Stimulated activated CD4-positive, alpha-beta T cell treated with anti-CD3 and anti-CD28 coated beads, Interleukin-1b, Interleukin-23, amount 100 ng/mL, for 1 hour (primary cell): Measurements from ENCODE around the gene NUCKS1.

Source experiments
- DNase-seq, 2 donors: peaks; one replicate each; pipeline ENCODE4 v3.0.0-alpha.2; 2020; ENCODE audit warnings: low read depth in 2 of 2

NUCKS1 gene

DNA sequence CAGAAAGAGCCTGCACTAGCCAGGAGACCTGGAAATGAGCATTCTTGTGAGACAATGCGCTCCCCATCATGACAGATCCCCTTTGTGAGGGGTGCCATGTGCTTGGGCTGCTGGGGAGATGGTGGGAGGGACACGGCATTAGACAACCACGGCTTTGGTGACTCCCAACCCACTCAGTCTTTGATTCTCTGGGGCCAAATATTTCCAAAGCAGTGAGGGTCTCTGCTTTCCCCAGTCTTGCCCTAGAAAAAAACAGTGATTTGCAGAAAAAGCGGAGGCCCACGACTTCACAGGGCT lies 79.9 kb downstream of the NUCKS1 start:
- no peak for DNase-seq

DNA sequence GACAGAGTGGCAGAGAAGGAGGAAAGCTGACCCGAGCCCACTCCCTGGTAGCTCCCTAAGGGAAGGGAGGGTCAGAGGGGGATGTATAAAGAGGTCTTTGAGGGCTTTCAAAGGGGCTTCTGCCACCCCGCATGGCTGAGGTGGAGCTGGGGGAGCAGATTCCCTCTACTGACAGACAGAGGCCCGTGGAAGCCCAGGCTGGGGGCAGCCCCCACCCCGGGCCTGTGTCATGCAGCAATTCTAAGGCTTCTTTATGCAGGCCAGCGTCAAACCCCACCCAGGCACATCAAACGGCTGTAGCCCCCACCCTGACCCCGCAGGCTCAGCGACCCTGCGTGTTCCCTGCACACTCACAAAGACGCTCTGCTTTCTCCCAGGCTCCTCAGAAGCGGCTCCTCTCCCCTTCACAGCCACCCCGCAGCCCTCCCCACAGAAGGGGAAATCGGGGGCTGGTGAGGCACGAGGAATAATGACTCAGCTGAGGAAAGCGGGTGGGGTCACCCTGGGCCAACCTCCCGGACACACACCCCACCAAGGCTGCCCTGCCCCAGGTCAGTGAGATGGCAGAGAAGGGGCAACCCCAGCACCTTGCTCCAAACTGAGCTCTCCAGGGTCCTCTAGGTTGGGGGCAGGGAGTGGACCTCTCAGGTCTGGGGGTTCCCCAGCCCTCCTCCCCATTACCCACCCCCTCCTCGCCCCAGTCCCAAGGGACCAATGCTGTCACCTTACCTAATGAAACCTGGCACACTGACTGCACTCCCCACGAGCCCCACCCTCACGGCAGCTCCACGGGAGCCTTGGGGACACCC lies 80.4 kb downstream of the NUCKS1 start:
- DNase-seq, result no peak

DNA sequence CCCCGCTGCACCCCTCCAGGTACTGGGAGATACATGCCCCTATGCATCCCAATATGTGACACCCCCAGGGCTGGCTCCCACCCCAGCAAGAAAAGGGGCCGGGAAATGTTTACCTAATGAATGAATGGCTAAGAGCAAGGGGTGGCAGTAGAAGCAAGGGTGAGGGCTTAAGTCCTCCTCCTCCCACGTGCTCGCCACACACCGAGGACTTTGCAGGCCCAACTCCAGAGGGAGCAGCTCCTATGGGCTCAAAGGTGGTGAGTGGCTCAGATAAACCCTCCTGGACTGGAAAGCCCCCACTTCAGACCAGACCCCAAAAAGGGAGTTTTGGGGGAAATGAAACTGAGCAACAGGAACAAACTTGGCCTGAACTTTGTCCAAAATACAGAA lies 81.0 kb downstream of the NUCKS1 start:
- DNase-seq, result no peak

DNA sequence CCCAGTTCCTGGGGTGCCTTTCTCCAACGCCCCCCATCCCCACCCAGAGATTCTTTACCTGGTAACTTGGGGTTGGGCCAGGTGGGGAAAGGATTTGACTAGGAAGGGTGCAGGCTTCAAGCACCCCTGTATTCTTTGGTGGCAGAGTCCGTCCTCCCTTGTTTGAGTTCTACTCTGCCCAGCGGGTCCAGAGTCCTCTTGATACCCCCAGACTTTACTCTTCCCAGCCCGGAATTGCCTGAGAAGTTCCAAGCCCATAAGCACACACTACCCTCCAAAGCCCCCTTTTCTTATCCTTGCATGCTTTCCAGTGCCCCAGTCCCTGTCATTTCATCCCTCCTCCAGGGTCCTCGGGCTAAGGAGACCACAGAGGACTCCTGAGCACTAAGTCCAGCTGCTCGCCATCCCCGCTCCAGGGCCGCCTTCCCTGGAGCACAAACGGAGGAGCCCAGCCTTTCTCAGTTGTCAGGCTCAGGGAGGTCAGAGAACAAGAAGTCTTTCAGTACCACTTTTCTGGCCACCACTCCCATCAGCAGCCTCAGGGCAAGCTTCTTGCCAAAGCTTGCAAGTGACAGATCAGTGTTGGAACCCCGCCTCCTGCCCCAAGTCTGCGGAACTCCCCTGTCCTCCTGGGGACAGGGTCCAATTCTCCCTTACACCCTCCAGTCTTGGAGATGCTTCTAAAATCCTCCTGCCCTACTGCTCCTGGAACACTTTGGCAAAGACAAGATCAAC lies 81.9 kb downstream of the NUCKS1 start:
- no peak for DNase-seq

DNA sequence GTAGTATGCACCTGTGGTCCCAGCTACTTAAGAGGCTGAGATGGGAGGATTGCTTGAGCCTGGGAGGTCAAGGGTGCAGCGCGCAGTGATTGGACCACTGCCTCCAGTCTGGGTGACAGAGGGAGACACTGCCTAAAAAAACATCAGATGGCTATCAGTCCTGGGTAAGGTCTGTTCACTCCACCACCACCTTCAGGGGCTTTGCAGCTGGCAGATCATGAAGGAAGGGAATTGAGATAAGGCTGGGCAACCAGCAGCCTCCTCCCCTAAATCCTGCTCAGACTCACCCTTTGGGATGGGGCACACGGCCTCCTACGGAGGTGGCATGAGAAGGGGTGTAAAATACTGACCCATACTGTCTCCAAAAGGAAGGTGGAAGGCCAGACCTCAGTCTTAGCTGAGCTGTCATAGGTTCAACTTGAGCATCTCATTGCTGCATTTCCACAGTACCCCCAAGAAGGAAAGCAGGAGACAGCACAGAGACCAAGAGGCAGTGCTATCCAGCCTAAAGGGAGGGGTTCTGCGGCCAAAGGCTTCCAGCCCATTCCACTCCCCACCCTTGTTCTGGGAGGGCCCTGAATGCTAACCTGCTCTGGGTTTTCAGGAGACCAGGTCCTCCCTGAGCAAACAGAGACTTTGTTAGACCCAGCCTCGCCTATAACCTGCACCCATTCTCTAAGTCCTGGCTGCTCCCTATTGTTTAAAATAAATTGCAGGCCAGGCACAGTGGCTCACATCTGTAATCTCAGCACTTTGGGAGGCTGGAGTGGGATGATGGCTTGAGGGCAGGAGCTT lies 83.4 kb downstream of the NUCKS1 start:
- no peak for DNase-seq

DNA sequence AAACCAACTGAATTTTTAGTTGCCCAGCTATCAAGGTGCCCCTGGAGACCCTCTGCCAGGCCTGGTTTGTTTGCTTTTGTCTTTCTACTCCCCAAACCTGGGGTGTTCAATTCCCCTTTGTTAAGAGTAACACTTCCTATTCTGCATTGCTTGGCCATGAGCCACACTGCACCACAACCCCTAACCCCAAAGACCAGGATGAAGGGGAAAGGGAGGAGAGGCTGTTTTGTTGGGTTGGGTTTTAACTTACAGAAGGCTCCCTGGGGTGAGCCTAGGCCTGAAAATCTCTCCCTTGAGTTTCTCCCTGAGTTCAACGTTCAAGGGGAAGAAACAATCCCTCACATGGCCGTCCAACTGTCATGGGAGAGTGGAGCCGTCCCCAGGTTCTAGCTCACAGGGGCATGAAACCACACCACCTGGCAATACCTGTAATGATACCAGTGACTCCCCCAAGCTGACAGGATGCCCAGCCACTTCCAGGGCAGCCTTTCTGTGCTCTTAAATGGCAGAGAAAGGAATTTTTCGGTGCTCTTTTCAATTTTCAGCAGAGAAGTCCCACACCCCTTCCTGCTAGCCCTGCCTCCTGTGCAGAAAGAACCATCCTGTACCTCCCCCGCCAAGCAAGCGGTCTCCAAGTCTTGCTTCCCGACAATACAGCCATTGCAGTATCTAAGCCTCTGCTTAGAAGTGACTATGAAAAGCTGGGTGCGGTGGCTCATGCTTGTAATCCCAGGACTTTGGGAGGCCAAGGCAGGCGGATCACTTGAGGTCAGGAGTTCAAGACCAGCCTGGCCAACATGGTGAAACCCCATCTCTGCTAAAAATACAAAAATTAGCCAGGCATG lies 84.6 kb downstream of the NUCKS1 start:
- DNase-seq, result no peak

DNA sequence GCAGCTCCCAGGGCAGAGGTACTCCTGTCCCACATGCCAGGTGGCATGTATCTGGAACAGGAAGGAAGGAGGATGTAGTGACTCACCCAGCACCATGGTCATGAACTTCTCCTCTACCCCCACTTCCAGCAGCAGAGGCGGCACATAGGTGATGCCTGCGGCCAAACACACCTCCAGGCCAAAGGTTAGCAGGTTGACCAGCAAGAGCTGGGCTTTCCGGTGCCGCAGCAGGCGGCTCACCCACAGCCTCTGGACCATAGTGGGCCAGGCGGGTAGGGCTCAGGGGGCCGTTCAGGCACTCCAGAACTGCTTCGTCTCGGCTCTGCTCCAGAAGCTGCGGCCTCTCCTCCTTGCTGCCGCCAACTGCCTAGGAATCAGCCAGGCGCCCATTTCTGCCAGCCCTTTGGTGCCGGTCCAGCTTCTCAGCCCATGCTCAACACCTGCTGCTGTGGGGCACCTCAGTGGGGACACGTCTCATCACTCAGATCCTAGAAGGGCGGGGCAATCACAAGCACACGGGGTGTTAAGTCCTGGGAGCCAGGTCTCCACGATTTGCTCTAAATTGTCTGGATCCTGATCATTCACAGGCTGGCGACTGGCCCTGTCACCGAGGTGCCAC lies 85.5 kb downstream of the NUCKS1 start:
- DNase-seq, result no peak

DNA sequence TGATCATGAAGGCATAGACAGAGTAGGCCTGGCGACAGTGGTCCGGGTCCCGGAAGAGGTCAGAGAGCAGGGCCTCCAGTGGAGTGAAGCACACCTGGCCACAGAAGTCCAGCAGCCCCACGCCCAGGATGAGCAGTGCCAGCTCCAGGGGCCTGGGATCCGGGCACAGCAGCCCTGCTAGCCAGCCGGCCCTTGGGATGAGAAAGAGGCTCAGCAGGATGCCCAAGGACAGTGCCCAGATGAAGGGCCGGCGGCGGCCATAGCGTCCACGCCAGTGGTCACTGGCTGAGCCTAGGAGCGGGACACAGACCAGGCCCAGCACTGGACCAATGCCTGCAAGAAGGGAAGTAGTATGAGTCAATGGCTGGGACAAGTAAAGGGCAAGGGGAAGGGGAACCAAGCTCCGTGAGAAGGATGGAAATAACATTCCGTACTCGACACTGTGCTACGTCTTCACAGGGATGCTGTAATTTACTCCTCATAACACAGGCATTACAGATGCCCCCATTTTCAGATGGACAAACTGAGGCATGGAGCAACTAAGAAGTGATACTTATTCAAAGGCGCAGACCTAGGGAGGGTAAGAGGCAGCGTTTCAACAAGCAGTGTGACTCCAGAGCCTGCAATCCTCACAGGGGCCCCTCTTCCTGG lies 86.6 kb downstream of the NUCKS1 start:
- DNase-seq, result no peak
